IMR-90 (cell line): ENCODE measurements around the gene IRGM. TPM values are rescaled to one million over a fixed set of nuclear protein-coding genes. Genes with fewer than 3 reads are reported as not detected.

ENCODE experiments used
- ATAC-seq: fragments of 200-7000 bp; cut with Tn5 transposase; 2 replicates; pipeline ENCODE4 v1.9.1; 2020; ENCODE audit warnings: low read depth, mild to moderate bottlenecking, moderate library complexity
- BruUV-seq: library from RNA; stranded (reverse); fragments of 400-500 nt; replicated peaks from 2 replicates; lab custom pipeline; 2021; lab: Mats Ljungman, UMichigan
- CTCF ChIA-PET: fragments of 300-600 bp; formaldehyde crosslinking; extraction: SDS; loops from one replicate; lab custom pipeline; 2021; ENCODE audit warnings: antibody characterized with exemption; lab: Yijun Ruan, JAX
- POLR2A ChIA-PET: fragments of 300-600 bp; sonication (Branson Sonifier 250); formaldehyde crosslinking; loops from one replicate; lab custom pipeline; 2022; ENCODE audit warnings: antibody characterized with exemption; ENCODE audit not compliant: unreplicated experiment; lab: Charles Lee
- DNase-seq: peaks from one replicate; pipeline ENCODE4 v3.0.0; 2013
- H2AFZ ChIP-seq: replicated peaks from 2 replicates; pipeline ENCODE3; 2013; ENCODE audit warnings: low read length, mild to moderate bottlenecking; ENCODE audit not compliant: poor library complexity
- H2AK5ac ChIP-seq: 2 replicates; pipeline ENCODE4 v1.6.1; 2013; ENCODE audit warnings: low read depth, low read length, inconsistent platforms
- H2AK9ac ChIP-seq: replicated peaks from 2 replicates; pipeline ENCODE3; 2013; ENCODE audit warnings: mild to moderate bottlenecking, low read depth, low read length, moderate library complexity; ENCODE audit not compliant: poor library complexity
- H2BK120ac ChIP-seq: 2 replicates; pipeline ENCODE4 v1.6.1; 2013; ENCODE audit warnings: low read depth, low read length, inconsistent platforms
- H2BK15ac ChIP-seq: 3 replicates; pipeline ENCODE4 v1.6.1; 2013; ENCODE audit warnings: low read depth, low read length, inconsistent platforms
- H2BK20ac ChIP-seq: 2 replicates; pipeline ENCODE4 v1.6.1; 2013; ENCODE audit warnings: low read depth, mild to moderate bottlenecking, inconsistent platforms, low read length, moderate library complexity
- H2BK5ac ChIP-seq: 2 replicates; pipeline ENCODE4 v1.6.1; 2013; ENCODE audit warnings: mild to moderate bottlenecking, low read depth, low read length, inconsistent platforms; ENCODE audit not compliant: poor library complexity, severe bottlenecking
- H3K14ac ChIP-seq: replicated peaks from 2 replicates; pipeline ENCODE4 v1.6.1; 2013; ENCODE audit warnings: low read depth, low read length, inconsistent platforms
- H3K18ac ChIP-seq: 2 replicates; pipeline ENCODE4 v1.6.1; 2013; ENCODE audit warnings: low read depth, low read length, control low read depth
- H3K23ac ChIP-seq: 2 replicates; pipeline ENCODE4 v1.6.1; 2013; ENCODE audit warnings: low read depth, low read length, inconsistent platforms
- H3K27ac ChIP-seq: 2 replicates; pipeline ENCODE4 v1.5.1; 2013; ENCODE audit warnings: mild to moderate bottlenecking, control low read depth, low read length; ENCODE audit not compliant: insufficient read depth
- H3K27me3 ChIP-seq: 2 replicates; pipeline ENCODE4 v1.6.1; 2013; ENCODE audit warnings: low read length; ENCODE audit not compliant: control insufficient read depth, insufficient read depth
- H3K36me3 ChIP-seq: 2 replicates; pipeline ENCODE4 v1.6.1; 2013; ENCODE audit warnings: low read length, mixed read lengths; ENCODE audit not compliant: control insufficient read depth, insufficient read depth
- H3K4ac ChIP-seq: 2 replicates; pipeline ENCODE4 v1.6.1; 2013; ENCODE audit warnings: low read depth, low read length, inconsistent platforms
- H3K4me1 ChIP-seq: 2 replicates; pipeline ENCODE4 v1.6.1; 2013; ENCODE audit warnings: low read length, mixed read lengths; ENCODE audit not compliant: control insufficient read depth, insufficient read depth
- H3K4me2 ChIP-seq: 2 replicates; pipeline ENCODE4 v1.6.1; 2013; ENCODE audit warnings: low read depth, mild to moderate bottlenecking, control low read depth, low read length, moderate library complexity
- H3K4me3 ChIP-seq: 2 replicates; pipeline ENCODE4 v1.5.1; 2013; ENCODE audit warnings: low read depth, mild to moderate bottlenecking, control low read depth, low read length, moderate library complexity; ENCODE audit not compliant: insufficient read depth
- H3K56ac ChIP-seq: 2 replicates; pipeline ENCODE4 v1.6.1; 2013; ENCODE audit warnings: low read length, inconsistent platforms; ENCODE audit not compliant: insufficient read depth; ENCODE audit errors: extremely low read depth
- H3K79me1 ChIP-seq, 2 experiments: 2 replicates each; pipeline ENCODE4 v1.6.1; 2013; ENCODE audit warnings: low read length in 2 of 2, inconsistent platforms in 1 of 2, low read depth in 1 of 2
- H3K9ac ChIP-seq: 2 replicates; pipeline ENCODE4 v1.6.1; 2013; ENCODE audit warnings: low read depth, low read length, control low read depth
- H3K9me1 ChIP-seq: 2 replicates; pipeline ENCODE4 v1.6.1; 2013; ENCODE audit warnings: low read length, inconsistent platforms; ENCODE audit not compliant: insufficient read depth
- H3K9me3 ChIP-seq: 2 replicates; pipeline ENCODE4 v1.6.1; 2013; ENCODE audit warnings: low read length; ENCODE audit not compliant: control insufficient read depth, insufficient read depth
- H4K20me1 ChIP-seq: 2 replicates; pipeline ENCODE4 v1.6.1; 2013; ENCODE audit warnings: low read length, inconsistent platforms; ENCODE audit not compliant: insufficient read depth
- H4K5ac ChIP-seq: 2 replicates; pipeline ENCODE4 v1.6.1; 2013; ENCODE audit warnings: mild to moderate bottlenecking, low read depth, low read length, control low read depth
- H4K8ac ChIP-seq, 2 experiments: 2 replicates each; pipeline ENCODE4 v1.6.1; 2013; ENCODE audit warnings: low read depth in 2 of 2, low read length in 2 of 2, control low read depth in 1 of 2, inconsistent platforms in 1 of 2
- H4K91ac ChIP-seq: 2 replicates; pipeline ENCODE4 v1.6.1; 2013; ENCODE audit warnings: low read depth, low read length, inconsistent platforms; ENCODE audit not compliant: insufficient read depth
- MXI1 ChIP-seq: IDR thresholded peaks from 2 replicates; pipeline ENCODE4 v1.6.1; 2012; ENCODE audit warnings: low read depth, mild to moderate bottlenecking, low read length, moderate library complexity, borderline replicate concordance
- WGBS, 2 experiments: methylation state at CpG; one replicate each; pipeline versions ENCODE4 v1.1.5 to v1.1.7; 2013; ENCODE audit warnings: missing lambda C conversion rate in 2 of 2; ENCODE audit not compliant: insufficient read length in 1 of 2; ENCODE audit errors: extremely low coverage in 2 of 2; 5-methylcytosine and 5-hydroxymethylcytosine counted together
- dilution Hi-C: fragments of 300-500 bp; cut with HindIII; formaldehyde crosslinking; loops from one replicate; pipeline ENCODE4 v1.14.3; 2018; ENCODE audit warnings: low sequenced_read_pairs; ENCODE audit not compliant: unreplicated experiment
- in situ Hi-C: fragments of 300-500 bp; cut with MboI; formaldehyde crosslinking; loops from 3 replicates; pipeline ENCODE4 v1.14.3; 2019; ENCODE audit warnings: low sequenced_read_pairs, inconsistent platforms, mixed read lengths
- intact Hi-C: fragments of 100-400 bp; cut with micrococcal nuclease; formaldehyde crosslinking; loops from 2 replicates; pipeline ENCODE4 v1.10.0; 2022
- polyA plus RNA-seq, 3 experiments: library from polyadenylated mRNA; depleted of rRNA; stranded (reverse); fragments of >200 nt; gene quantifications; 2 replicates each; pipeline ENCODE4 v1.2.3, GENCODE V29; 2012; ENCODE audit warnings: low replicate concordance in 1 of 3
- total RNA-seq: library from RNA; depleted of rRNA; stranded (reverse); fragments of >200 nt; gene quantifications from 2 replicates; pipeline ENCODE4 v1.2.3, GENCODE V29; 2012

IRGM gene
- total and polyA plus RNA-seq, 2 of the 4 experiments (the other 2 are of a cell fraction), result not detected

GRCh38 chr5:150862070-150862469, 15.7 kb downstream of the IRGM start:
- H3K4me3 ChIP-seq, result no peak overlapping the region
- no TSS peak for BruUV-seq
- no peaks in the 10 kb centered on the region for H3K4me1 ChIP-seq
- H2AK5ac ChIP-seq, result no peak overlapping the region
- H3K56ac ChIP-seq, result no peak overlapping the region
- H3K4me2 ChIP-seq, result no peak overlapping the region
- no peaks in the 10 kb centered on the region for H3K9me1 ChIP-seq
- H2BK120ac ChIP-seq, result no peak overlapping the region
- no peak overlapping the region for H4K8ac ChIP-seq
- ChIA-PET CTCF (interaction anchor here (0.6 kb wide), 1 partner anchor 8 kb away, joined by 3 read pairs; no protein-coding TSS in a partner anchor), POLR2A (no interaction called here)
- H2BK15ac ChIP-seq, result no peak overlapping the region
- no peaks in the 10 kb centered on the region for H3K27me3 ChIP-seq
- WGBS, 2 experiments, result no CpG with 5 or more reads among the region's 1 CpG
- H2AFZ ChIP-seq, result no peak overlapping the region
- H3K4ac ChIP-seq, result no peak overlapping the region
- H3K79me1 ChIP-seq, result no peaks in the 10 kb centered on the region
- TF ChIP-seq MXI1, result no peak
- H2AK9ac ChIP-seq, result no peak overlapping the region
- no peak overlapping the region for H3K27ac ChIP-seq
- H3K36me3 ChIP-seq, result no peaks in the 10 kb centered on the region
- no peak overlapping the region for H2BK5ac ChIP-seq
- no peak overlapping the region for H3K9ac ChIP-seq
- H3K23ac ChIP-seq, result no peak overlapping the region
- H3K14ac ChIP-seq, result no peak overlapping the region
- H4K91ac ChIP-seq, result no peak overlapping the region
- dilution Hi-C loops (no loop called here), in situ Hi-C loops (no loop called here), intact Hi-C loops (no loop called here)
- no peak overlapping the region for H3K18ac ChIP-seq
- H4K5ac ChIP-seq, result no peak overlapping the region
- no peaks in the 10 kb centered on the region for H4K20me1 ChIP-seq
- no peak overlapping the region for H2BK20ac ChIP-seq
- peaks cover 2% of the 10 kb centered on the region for H3K9me3 ChIP-seq
- DNase-seq, result no peak
- ATAC-seq, result no peak
